ENCODE results near the gene PPA2.

DNA sequence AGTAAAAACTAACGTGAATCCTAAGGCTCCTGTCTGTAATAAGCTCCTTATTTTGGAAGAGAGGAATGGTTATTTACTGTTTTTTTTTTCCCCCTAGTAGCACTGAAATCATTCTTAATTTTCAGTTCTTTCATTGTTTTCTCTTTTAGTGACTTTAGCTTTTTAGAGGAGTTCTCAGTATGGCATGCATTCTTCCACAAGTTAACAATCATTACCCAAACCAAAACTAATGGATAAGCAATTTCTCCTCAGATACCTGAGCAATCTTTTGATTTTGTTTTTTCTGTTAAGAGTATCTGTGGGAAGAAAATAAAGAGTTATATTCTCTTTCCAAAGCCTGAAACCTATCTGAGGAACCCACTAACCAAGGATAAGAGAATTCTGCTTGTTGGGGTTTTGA lies 16.7 kb upstream of the PPA2 start:
- TF ChIP-seq POLR2AphosphoS5 (IDR thresholded peaks at IDR 0.05; ENCODE audit: insufficient read depth in 1 of 2, low read depth in 1 of 2), result no peak
- no peak for TF ChIP-seq POLR2A (IDR thresholded peaks at IDR 0.05)

Measured in vagina (tissue), 2 donors.